H9 (cell line): ENCODE measurements around the gene CDH13. TPM values are rescaled to one million over a fixed set of nuclear protein-coding genes. Genes with fewer than 3 reads are reported as not detected.

Source experiments
- DNase-seq: peaks from one replicate; pipeline ENCODE4 v3.0.0-alpha.2; 2017
- H2AFZ ChIP-seq: one replicate; pipeline ENCODE4 v1.6.1; 2013; ENCODE audit warnings: mild to moderate bottlenecking, low read length, control low read depth, moderate library complexity
- H2AK5ac ChIP-seq: 2 replicates; pipeline ENCODE4 v1.6.1; 2013; ENCODE audit warnings: low read length, control low read depth, mixed read lengths; ENCODE audit not compliant: insufficient read length
- H2BK120ac ChIP-seq: one replicate; pipeline ENCODE4 v1.6.1; 2013; ENCODE audit warnings: low read depth, mild to moderate bottlenecking, low read length, control low read depth, inconsistent platforms; ENCODE audit not compliant: poor library complexity, severe bottlenecking
- H2BK12ac ChIP-seq: 2 replicates; pipeline ENCODE4 v1.6.1; 2013; ENCODE audit warnings: low read length, control low read depth, mixed read lengths, low read depth; ENCODE audit not compliant: insufficient read length
- H2BK15ac ChIP-seq: 2 replicates; pipeline ENCODE4 v1.6.1; 2013; ENCODE audit warnings: low read depth, low read length, control low read depth
- H2BK20ac ChIP-seq: one replicate; pipeline ENCODE4 v1.6.1; 2013; ENCODE audit warnings: low read depth, mild to moderate bottlenecking, low read length, control low read depth, inconsistent platforms; ENCODE audit not compliant: poor library complexity, severe bottlenecking
- H2BK5ac ChIP-seq: 2 replicates; pipeline ENCODE4 v1.6.1; 2013; ENCODE audit warnings: low read length, control low read depth, mixed read lengths; ENCODE audit not compliant: insufficient read length
- H3K14ac ChIP-seq: 2 replicates; pipeline ENCODE4 v1.6.1; 2013; ENCODE audit warnings: low read length, control low read depth; ENCODE audit not compliant: insufficient read depth
- H3K18ac ChIP-seq: 2 replicates; pipeline ENCODE4 v1.6.1; 2013; ENCODE audit warnings: low read depth, mild to moderate bottlenecking, mixed read lengths, low read length, control low read depth; ENCODE audit not compliant: insufficient read length
- H3K23ac ChIP-seq: 2 replicates; pipeline ENCODE4 v1.6.1; 2013; ENCODE audit warnings: low read length, control low read depth, mixed read lengths, low read depth; ENCODE audit not compliant: insufficient read length
- H3K23me2 ChIP-seq: 2 replicates; pipeline ENCODE4 v1.6.1; 2013; ENCODE audit warnings: low read depth, mild to moderate bottlenecking, mixed read lengths, low read length, control low read depth; ENCODE audit not compliant: insufficient read length, poor library complexity, severe bottlenecking
- H3K27ac ChIP-seq: 2 replicates; pipeline ENCODE4 v1.5.1; 2013; ENCODE audit warnings: low read length, control low read depth, mixed read lengths, low read depth; ENCODE audit not compliant: insufficient read length
- H3K27me3 ChIP-seq: 2 replicates; pipeline ENCODE4 v1.6.1; 2013; ENCODE audit warnings: low read length, control low read depth, inconsistent platforms; ENCODE audit not compliant: insufficient read depth
- H3K4ac ChIP-seq: 2 replicates; pipeline ENCODE4 v1.6.1; 2013; ENCODE audit warnings: low read depth, mild to moderate bottlenecking, control low read depth, inconsistent platforms, low read length, moderate library complexity
- H3K4me1 ChIP-seq: 2 replicates; pipeline ENCODE4 v1.6.1; 2013; ENCODE audit warnings: low read length, control low read depth, inconsistent platforms; ENCODE audit not compliant: insufficient read depth
- H3K4me2 ChIP-seq: 2 replicates; pipeline ENCODE4 v1.6.1; 2013; ENCODE audit warnings: low read length, control low read depth, mixed read lengths; ENCODE audit not compliant: insufficient read length, insufficient read depth
- H3K56ac ChIP-seq: 2 replicates; pipeline ENCODE4 v1.6.1; 2013; ENCODE audit warnings: low read depth, mild to moderate bottlenecking, mixed read lengths, low read length, control low read depth; ENCODE audit not compliant: insufficient read length
- H3K79me1 ChIP-seq: 2 replicates; pipeline ENCODE4 v1.6.1; 2013; ENCODE audit warnings: low read depth, mild to moderate bottlenecking, moderate library complexity, low read length, control low read depth, inconsistent platforms; ENCODE audit not compliant: insufficient read depth, poor library complexity, severe bottlenecking
- H3K79me2 ChIP-seq: 2 replicates; pipeline ENCODE4 v1.6.1; 2013; ENCODE audit warnings: low read length, control low read depth, inconsistent platforms; ENCODE audit not compliant: insufficient read depth
- H3K9ac ChIP-seq: 2 replicates; pipeline ENCODE4 v1.6.1; 2013; ENCODE audit warnings: low read length, control low read depth, mixed read lengths; ENCODE audit not compliant: insufficient read length; ENCODE audit errors: extremely low read depth
- H3K9me3 ChIP-seq: one replicate; pipeline ENCODE4 v1.6.1; 2013; ENCODE audit warnings: low read depth, low read length, inconsistent platforms; ENCODE audit not compliant: control insufficient read depth
- H3T11ph ChIP-seq: one replicate; pipeline ENCODE4 v1.6.1; 2013; ENCODE audit warnings: mild to moderate bottlenecking, low read length, control low read depth, inconsistent platforms
- H4K20me1 ChIP-seq: one replicate; pipeline ENCODE4 v1.6.1; 2013; ENCODE audit not compliant: control insufficient read depth, insufficient read length, insufficient read depth
- H4K5ac ChIP-seq: 2 replicates; pipeline ENCODE4 v1.6.1; 2013; ENCODE audit warnings: low read depth, mild to moderate bottlenecking, mixed read lengths, low read length, control low read depth; ENCODE audit not compliant: insufficient read length
- H4K8ac ChIP-seq: replicated peaks from 2 replicates; pipeline ENCODE4 v1.6.1; 2013; ENCODE audit warnings: low read length, control low read depth, mixed read lengths, low read depth; ENCODE audit not compliant: insufficient read length
- H4K91ac ChIP-seq: 2 replicates; pipeline ENCODE4 v1.6.1; 2013; ENCODE audit warnings: low read depth, mild to moderate bottlenecking, moderate library complexity, mixed read lengths, low read length, control low read depth; ENCODE audit not compliant: insufficient read length
- H3K27ac Mint-ChIP-seq, 3 experiments: 2 replicates in 2 of 3; 3 replicates in 1 of 3; pipeline ENCODE4 v1.8.0; 2020 to 2021; ENCODE audit warnings: mixed read lengths in 3 of 3, mild to moderate bottlenecking in 1 of 3, moderate library complexity in 1 of 3
- H3K27me3 Mint-ChIP-seq: 2 replicates; pipeline ENCODE4 v1.8.0; 2021; ENCODE audit warnings: low read depth, mild to moderate bottlenecking, moderate library complexity, mixed read lengths
- H3K36me3 Mint-ChIP-seq, 3 experiments: 2 replicates in 2 of 3; 3 replicates in 1 of 3; pipeline ENCODE4 v1.8.0; 2020 to 2021; ENCODE audit warnings: low read depth in 3 of 3, mixed read lengths in 3 of 3; ENCODE audit not compliant: insufficient read depth in 1 of 3
- H3K4me1 Mint-ChIP-seq, 2 experiments: 2 replicates each; pipeline ENCODE4 v1.8.0; 2020; ENCODE audit warnings: mixed read lengths in 2 of 2
- H3K4me3 Mint-ChIP-seq, 2 experiments: 2 replicates in 1 of 2; 3 replicates in 1 of 2; pipeline ENCODE4 v1.8.0; 2020 to 2021; ENCODE audit warnings: mild to moderate bottlenecking in 2 of 2, mixed read lengths in 2 of 2, moderate library complexity in 1 of 2
- H3K9me3 Mint-ChIP-seq, 2 experiments: 2 replicates in 1 of 2; 3 replicates in 1 of 2; pipeline ENCODE4 v1.8.0; 2020; ENCODE audit warnings: mild to moderate bottlenecking in 2 of 2, mixed read lengths in 2 of 2, moderate library complexity in 1 of 2
- WGBS: extraction: QIAGEN DNeasy Blood & Tissue Kit; methylation state at CpG from one replicate; pipeline ENCODE4 v1.1.7; 2013; ENCODE audit warnings: missing lambda C conversion rate, low lambda C conversion rate, mixed read lengths; ENCODE audit not compliant: insufficient read length; ENCODE audit errors: extremely low coverage; 5-methylcytosine and 5-hydroxymethylcytosine counted together
- total RNA-seq: library from RNA; stranded (reverse); gene quantifications from 2 replicates; pipeline ENCODE4 v1.2.1, GENCODE V29; 2021
- TF ChIP-seq, protein P1 (sequence below): fragments of 200-600 bp; sonication (generic); conservative IDR thresholded peaks from 3 replicates; pipeline ENCODE4 v1.8.0; 2021; ENCODE audit warnings: antibody characterized with exemption, mild to moderate bottlenecking

Gene CDH13
- total RNA-seq, 1 experiment from 2014 or later = 1.5 TPM

DNA sequence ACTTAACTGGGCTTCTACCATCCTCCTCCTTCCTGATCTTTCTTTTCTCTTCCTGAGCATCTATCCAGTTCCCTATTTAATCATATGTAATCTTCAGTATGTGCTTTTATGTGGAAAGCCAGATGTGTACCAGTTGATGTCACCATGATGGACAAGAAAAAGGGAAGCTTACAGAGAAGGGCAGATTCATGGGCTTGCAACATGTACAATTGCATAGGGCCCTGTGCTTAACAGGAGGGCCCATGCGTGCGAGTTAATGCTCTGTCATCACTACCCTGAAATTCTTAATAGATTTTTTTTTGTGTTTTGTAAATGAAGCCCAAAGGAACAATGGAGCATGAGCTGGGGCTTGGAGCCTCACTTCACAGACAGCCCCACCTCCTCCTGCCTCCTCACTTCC, 124.3 kb downstream of the CDH13 start:
- no peak overlapping the region for H3K4ac ChIP-seq
- H4K8ac ChIP-seq = no peak overlapping the region
- no peak overlapping the region for H2BK20ac ChIP-seq
- no peaks in the 10 kb centered on the region for H3K27me3 ChIP-seq
- Mint-ChIP-seq H3K4me1 (peaks cover 25 to 28% of the 10 kb centered on the region in 2 experiments), H3K27ac (no peak overlapping the region; a peak in 1 of 7 replicates), H3K4me3 (no peak overlapping the region), H3K36me3 (peaks cover 0 to 3% (median 0%) of the 10 kb centered on the region in 3 experiments; a peak in 1 of 7 replicates), H3K9me3 (no peaks in the 10 kb centered on the region), H3K27me3 (no peaks in the 10 kb centered on the region)
- no peak overlapping the region for H2BK12ac ChIP-seq
- no peak overlapping the region for H3K4me2 ChIP-seq
- no peak overlapping the region for H3K14ac ChIP-seq
- no peak overlapping the region for H3T11ph ChIP-seq
- no peak overlapping the region for H4K5ac ChIP-seq
- H2AFZ ChIP-seq = no peak overlapping the region
- H2AK5ac ChIP-seq = no peak overlapping the region
- H2BK5ac ChIP-seq = no peak overlapping the region
- no peaks in the 10 kb centered on the region for H3K9me3 ChIP-seq
- WGBS = no CpG with 5 or more reads among the region's 2 CpGs
- H3K27ac ChIP-seq = no peak overlapping the region
- H3K79me1 ChIP-seq = no peaks in the 10 kb centered on the region
- H3K23me2 ChIP-seq = no peaks in the 10 kb centered on the region
- TF ChIP-seq, protein P1, sequence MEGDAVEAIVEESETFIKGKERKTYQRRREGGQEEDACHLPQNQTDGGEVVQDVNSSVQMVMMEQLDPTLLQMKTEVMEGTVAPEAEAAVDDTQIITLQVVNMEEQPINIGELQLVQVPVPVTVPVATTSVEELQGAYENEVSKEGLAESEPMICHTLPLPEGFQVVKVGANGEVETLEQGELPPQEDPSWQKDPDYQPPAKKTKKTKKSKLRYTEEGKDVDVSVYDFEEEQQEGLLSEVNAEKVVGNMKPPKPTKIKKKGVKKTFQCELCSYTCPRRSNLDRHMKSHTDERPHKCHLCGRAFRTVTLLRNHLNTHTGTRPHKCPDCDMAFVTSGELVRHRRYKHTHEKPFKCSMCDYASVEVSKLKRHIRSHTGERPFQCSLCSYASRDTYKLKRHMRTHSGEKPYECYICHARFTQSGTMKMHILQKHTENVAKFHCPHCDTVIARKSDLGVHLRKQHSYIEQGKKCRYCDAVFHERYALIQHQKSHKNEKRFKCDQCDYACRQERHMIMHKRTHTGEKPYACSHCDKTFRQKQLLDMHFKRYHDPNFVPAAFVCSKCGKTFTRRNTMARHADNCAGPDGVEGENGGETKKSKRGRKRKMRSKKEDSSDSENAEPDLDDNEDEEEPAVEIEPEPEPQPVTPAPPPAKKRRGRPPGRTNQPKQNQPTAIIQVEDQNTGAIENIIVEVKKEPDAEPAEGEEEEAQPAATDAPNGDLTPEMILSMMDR = no peak
- no peak overlapping the region for H3K18ac ChIP-seq
- no peak overlapping the region for H2BK120ac ChIP-seq
- 0 out of 2 replicates have a peak, but pooled peaks cover 7% of the 10 kb centered on the region for H3K4me1 ChIP-seq
- no peak overlapping the region for H2BK15ac ChIP-seq
- no peaks in the 10 kb centered on the region for H4K20me1 ChIP-seq
- H3K56ac ChIP-seq = no peak overlapping the region
- no peak for DNase-seq
- no peak overlapping the region for H3K9ac ChIP-seq
- no peak overlapping the region for H3K23ac ChIP-seq
- H4K91ac ChIP-seq = no peak overlapping the region
- H3K79me2 ChIP-seq = no peaks in the 10 kb centered on the region
